Stimulated activated CD8-positive, alpha-beta memory T cell treated with anti-CD3 and anti-CD28 coated beads, Interleukin-4, amount 100 ng/mL, for 48 hours (primary cell): ENCODE measurements around the gene METTL15.
"Not testable (repeated sequence)": the region's sequence is repeated elsewhere in the genome, so short reads cannot be mapped to it uniquely, and the experiment has no call there.

Experiments used
- DNase-seq: peaks from one replicate; pipeline ENCODE4 v3.0.0-alpha.2; 2020

The METTL15 gene, protein sequence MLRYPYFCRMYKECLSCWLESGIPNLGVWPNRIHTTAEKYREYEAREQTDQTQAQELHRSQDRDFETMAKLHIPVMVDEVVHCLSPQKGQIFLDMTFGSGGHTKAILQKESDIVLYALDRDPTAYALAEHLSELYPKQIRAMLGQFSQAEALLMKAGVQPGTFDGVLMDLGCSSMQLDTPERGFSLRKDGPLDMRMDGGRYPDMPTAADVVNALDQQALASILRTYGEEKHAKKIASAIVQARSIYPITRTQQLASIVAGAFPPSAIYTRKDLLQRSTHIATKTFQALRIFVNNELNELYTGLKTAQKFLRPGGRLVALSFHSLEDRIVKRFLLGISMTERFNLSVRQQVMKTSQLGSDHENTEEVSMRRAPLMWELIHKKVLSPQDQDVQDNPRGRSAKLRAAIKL

DNA sequence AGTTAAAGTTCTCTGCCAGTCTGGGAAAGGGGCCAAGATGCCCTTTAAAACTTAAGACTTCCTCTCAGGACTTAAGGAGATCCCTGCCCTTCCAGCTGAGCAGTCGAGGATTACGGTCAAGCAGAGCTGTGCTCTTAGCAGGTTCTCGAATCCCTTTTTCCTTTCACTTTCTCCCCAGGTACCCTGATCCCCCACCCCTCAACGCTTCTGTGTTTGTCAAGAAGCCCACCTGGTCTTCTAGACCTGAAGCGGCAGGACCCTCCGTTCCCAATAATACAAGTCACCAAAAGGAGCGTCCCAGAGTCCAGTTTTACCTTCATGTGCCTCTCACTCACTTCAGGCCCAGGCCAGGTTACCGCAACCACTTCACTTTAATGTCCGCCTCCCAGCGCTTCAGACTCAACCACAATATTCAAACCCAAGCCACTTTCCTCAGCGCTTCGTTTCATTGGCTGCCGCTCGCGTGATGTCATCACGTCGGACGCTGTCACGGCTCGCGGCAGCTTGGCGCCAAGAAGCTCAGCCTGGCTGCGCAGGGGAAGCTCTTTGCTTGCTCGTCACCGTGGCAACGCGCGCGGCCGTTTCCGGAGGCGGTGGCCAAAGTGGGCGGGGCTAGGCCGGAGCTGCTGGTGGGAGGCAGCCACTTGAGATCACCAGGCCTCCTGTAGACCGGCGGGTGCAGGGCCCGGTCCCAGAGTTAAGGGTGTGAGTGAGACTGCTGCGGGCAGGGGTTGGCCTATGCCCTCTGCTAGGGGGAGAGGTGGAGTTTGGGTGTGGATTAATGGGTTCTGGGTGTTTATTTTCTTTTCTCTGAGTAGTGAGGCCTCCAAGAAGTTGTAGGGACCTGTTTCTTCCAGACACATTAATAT lies at the start of gene METTL15, which contains the start of gene KIF18A:
METTL15 (plus strand) TSS at position 639 of the 869 bp plus-strand sequence. CDS start 4,947 bp downstream, outside the sequence.
KIF18A (minus strand) TSS at position 407 of the 869 bp plus-strand sequence. CDS start 10,209 bp downstream, outside the sequence.
- peak; percentile 100 for DNase-seq

DNA sequence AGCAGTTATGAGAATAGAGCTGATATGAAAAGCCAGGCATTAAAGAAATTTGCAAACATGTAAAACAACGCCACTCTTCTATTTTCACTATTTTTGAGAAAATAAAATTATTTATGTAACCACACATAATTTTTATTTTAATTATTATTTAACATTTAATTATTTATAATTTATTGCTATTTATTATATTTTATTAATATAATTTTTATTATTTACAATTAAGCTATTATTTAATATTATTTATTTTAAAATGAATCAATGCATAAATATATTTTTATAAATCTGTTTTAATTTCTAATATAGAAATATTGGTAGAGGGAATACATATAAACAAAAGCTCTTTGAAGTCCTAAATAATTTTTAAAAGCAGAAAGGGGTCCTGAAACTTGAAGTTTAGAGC lies 36.9 kb upstream of the METTL15 start:
- no peak for DNase-seq

- no peak for DNase-seq
These were observed 35.9 kb upstream of the METTL15 start for GRCh38 chr11:28072321-28072720.

- no peak for DNase-seq
These were observed 30.7 kb upstream of the METTL15 start for GRCh38 chr11:28077521-28077920.

GRCh38 chr11:28083118-28083517 lies 25.1 kb upstream of the METTL15 start:
- DNase-seq = no peak

GRCh38 chr11:28086569-28086968 lies 21.6 kb upstream of the METTL15 start:
- no peak for DNase-seq

GRCh38 chr11:28087192-28087591 lies 21.0 kb upstream of the METTL15 start:
- DNase-seq = not testable (repeated sequence)

- not testable (repeated sequence) for DNase-seq
These were observed 20.5 kb upstream of the METTL15 start for GRCh38 chr11:28087693-28088092.

DNA sequence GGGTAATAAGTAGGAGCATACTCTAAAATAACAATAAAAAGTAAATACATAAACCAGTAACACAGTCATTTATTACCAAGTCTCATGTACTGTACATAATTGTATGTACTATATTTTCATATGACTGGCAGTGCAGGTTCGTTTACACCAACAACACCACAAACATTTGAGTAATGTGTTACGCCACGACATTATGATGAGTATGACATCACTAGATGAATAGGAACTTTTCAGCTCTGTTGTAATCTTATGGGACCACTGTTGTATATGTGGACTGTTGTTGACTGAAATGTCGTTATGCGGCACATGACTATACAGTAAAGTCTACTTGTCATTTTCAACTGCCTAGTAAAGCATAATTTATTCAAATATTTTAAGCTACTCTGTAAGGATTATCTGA lies 18.8 kb upstream of the METTL15 start:
- DNase-seq = no peak

DNA sequence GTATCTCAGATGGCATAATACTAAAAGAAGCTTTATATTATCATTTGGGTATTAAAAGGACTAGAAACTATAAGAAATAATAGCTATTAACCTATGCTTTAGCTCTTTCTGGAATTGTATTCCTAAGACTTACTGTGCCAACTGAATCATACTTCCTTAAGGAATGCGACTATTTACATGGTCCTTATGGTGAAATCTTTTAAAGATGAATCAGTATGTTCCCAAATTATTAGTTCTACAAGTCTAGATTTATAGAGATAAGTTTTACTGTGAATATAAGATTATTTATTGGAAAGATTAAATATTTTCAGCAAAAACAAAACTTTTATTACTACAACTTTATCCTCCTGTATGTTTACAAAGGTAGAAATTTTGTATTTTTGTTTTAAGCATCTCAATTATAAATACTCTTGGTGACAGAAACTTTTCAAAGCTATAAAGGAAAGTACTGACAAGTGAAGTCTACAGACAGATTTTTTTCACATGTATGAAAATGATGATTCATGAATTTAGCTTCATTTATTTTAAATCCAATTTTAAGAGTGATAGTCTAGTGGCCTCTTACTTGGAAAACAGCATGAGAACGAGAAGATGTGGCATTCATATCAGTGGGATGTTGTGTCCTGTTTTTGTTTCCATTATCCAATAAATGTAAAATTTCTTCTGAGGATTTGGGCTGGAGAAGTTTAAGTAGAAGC lies 18.0 kb upstream of the METTL15 start:
- no peak for DNase-seq

GRCh38 chr11:28092786-28093185 lies 15.4 kb upstream of the METTL15 start:
- no peak for DNase-seq

GRCh38 chr11:28098257-28098656 lies 9.9 kb upstream of the METTL15 start:
- no peak for DNase-seq

GRCh38 chr11:28099715-28100114 lies 8.5 kb upstream of the METTL15 start:
- DNase-seq = no peak

- DNase-seq = no peak
These were observed 7.5 kb upstream of the METTL15 start for GRCh38 chr11:28100665-28101064.

GRCh38 chr11:28102300-28102699 lies 5.9 kb upstream of the METTL15 start:
- not testable (repeated sequence) for DNase-seq

DNA sequence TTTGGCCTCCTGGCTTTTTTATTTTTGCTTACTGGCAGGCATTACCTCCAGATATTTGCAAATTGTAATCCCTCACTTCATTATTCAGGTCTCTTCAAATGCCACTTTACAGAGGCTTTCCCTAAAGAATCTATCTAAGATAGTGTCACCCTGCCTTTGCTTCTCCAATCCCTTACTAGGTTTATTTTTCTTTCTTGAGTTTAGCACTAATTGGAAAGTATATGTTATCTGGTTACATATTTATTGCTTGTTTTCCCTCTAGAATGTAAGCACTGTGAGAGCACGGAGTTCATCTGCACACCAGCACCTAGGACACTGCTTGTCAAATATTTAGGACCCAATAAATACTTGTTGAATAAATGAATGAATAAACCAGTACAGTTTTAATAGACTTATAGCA lies 3.8 kb upstream of the METTL15 start:
- DNase-seq = no peak

- DNase-seq = no peak
These were observed 3.2 kb upstream of the METTL15 start for GRCh38 chr11:28104984-28105383.

GRCh38 chr11:28105869-28106268 lies 2.3 kb upstream of the METTL15 start:
- no peak for DNase-seq

GRCh38 chr11:28106353-28107043 lies 1.7 kb upstream of the METTL15 start:
- no peak for DNase-seq

DNA sequence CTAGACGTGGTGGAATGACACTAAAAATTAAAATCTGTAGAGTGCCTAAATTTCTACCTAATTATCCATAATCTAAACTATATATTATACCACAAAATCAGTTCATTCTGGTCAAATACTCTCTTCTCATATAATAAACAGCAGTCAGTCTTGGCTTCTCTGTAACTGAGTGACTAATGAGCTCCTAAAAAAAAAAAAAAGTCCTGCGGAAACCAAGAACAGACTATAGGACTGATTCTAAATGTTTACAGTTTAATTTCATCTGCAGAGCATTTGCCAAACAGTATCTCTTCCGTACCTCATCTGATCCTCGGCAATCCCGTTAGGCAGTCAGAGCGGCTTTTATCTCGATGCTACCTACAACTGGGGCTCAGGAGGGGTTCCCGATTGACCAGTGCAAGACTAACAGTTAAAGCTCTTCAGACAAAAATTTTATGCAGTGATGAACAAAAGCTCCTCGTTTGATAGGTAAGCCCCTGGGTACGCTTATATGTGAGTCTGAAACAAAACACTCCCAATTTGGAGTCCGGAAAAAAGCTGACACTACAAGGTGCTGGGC lies 918 bp upstream of the METTL15 start:
- peak; percentile 31 for DNase-seq

GRCh38 chr11:28108958-28109357 lies 770 bp downstream of the METTL15 start:
- no peak for DNase-seq
